NCI-H446 treated with DMSO at 0.1 percent for 48 hours (cell line): Measurements from ENCODE around the gene ROPN1L.

ENCODE experiments used
- DNase-seq: peaks from one replicate; lab custom pipeline; 2025; lab: John Stamatoyannopoulos, UW

ROPN1L gene

DNA sequence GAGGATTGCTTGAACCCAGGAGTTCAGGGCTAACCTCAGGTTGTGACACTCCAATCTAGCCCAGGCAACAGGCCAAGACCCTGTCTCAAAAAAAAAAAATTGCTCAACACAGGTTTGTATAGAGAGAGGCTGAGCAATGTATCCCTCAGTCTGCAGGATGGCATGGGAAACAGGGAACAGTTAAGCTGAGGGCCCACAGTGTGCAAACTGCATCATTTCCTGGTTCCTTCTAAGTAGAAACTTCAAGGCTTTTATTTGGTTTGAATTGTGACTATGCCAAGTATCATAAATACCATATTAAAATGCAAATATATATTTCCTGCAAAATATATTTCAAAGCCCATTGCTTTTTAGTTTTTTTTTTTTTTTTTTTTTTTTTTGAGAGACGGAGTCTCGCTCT is 13.7 kb upstream of the ROPN1L start:
- no peak for DNase-seq

- no peak for DNase-seq
Observed at GRCh38 chr5:10431415-10431814, 10.3 kb upstream of the ROPN1L start.

DNA sequence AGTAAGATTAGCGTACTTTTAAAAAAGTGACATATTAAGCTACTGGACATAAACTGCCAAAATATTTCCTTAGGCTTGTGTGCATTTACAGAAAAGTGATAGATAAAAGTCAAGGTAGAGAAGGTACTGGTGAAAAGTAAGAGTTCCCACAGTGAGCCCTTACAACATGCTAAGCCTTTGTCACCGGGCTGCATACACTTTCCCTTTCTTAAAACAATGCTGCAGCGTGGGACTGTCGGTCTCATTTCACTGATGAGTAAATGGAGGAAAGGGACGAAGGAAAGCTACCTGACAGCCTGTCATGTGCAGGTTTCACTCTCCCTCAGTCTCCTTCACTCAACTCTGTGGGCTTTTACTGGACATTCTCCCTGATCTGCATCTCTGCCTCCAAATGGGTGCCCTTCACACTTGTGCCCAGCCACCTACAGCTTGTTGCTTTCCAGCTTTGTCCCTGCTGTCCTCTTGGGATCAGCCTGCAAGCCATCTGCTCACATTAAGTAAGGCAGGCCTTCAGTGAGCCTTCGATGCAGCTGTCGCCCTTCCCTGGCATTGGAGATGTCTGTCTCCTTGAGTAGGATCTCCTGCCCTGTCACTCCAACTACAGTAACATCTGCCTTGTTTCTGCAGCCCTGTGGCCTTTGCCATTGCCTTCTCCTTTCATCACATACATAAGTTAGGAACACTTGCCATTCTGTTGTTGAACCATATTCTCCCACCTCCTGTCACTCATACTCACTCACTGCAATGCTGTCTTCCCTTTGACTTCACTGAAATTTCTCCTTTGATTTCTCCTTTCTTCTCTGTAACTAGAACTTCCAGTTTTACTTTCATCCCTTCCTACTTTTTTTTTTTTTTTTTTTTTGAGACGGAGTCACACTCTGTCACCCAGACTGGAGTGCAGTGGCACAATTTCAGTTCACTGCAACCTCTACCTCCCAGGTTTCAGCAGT is 9.3 kb upstream of the ROPN1L start:
- no peak for DNase-seq

DNA sequence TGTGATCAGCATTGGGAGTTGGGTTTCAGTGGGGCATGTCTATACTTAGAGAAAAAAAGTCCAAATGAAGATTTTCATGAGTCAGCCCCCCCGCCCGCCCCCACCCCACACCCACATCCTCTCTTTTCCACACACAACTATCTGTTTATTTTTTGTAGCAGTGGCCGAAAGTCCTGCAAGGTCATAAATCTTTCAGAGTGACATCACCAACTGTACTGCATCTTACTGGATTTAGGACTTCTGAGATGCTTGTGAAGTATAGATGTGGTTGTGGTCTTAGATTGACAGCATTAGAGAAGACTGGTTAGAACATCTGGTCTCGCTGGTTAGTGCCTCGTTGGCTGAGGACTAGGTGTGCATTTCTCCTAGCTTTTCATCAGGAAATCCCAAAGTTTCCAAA is 7.3 kb upstream of the ROPN1L start:
- DNase-seq, result no peak

- DNase-seq, result no peak
Observed at GRCh38 chr5:10438301-10438700, 3.4 kb upstream of the ROPN1L start.

DNA sequence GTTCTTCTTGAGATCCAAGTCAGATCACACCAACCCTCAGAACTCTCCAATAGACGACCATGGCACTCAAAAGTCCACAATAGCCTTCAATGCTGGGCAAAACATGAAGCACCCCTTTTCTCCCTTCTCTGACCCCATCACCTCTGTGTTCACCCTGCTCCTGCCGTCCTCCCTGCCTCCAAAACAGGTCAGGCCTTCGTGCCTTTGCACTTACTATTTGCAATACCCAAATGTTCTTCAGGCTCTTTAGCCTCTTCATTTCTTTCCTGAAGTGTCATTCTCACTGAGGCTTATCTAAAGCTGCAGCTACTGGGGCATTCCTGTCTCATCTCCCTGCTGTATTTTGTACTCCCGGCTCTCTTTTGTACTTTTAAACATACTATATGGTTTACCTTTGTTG is 2.0 kb upstream of the ROPN1L start:
- no peak for DNase-seq

DNA sequence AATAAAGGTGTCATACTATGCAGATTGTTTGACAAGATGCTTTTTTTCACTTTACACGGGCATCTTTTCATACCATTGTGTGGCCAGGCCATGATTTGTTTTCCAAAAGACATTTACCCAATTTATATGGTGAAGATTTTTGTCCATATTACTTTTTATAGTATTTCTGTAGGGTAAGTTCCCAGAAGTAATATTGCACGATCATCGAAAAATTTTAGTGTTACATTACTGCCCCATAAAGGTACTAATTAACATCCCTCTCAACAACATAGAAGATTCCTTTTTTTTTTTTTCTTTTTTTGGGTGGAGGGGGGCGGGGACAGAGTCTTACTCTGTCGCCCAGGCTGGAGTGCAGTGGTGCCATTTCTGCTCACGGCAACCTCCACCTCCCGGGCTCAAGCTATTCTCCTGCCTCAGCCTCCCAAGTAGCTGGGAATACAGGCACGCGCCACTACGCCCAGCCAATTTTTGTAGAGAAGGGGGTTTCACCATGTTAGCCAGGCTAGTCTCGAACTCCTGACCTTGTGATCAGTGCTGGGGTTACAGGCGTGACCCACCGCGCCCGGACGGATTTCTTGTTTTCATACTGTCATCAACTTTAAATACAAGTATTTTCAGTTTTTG is 1.2 kb upstream of the ROPN1L start:
- DNase-seq, result no peak

- no peak for DNase-seq
Observed at GRCh38 chr5:10441992-10442435, 335 bp downstream of the ROPN1L start.

GRCh38 chr5:10442576-10442975 is 897 bp downstream of the ROPN1L start:
- DNase-seq, result no peak

DNA sequence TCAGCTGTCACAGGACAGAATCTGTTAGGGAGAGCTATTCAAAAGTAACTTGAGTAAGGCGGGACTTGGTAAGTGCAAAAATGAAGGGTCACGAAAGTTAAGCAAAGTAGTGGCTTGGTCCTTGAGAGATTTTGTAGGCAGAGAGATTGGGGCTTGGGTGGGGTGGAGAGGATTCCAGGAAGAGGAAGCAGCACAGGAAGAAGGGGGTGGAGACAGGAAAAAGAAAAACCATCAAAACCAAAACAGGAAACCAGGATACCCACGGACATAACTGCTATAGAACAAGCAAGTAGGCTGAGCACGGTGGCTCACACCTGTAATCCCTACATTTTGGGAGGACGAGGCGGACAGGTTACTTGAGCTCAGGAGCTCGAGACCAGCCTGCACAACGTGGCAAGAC is 3.7 kb downstream of the ROPN1L start:
- DNase-seq, result no peak

DNA sequence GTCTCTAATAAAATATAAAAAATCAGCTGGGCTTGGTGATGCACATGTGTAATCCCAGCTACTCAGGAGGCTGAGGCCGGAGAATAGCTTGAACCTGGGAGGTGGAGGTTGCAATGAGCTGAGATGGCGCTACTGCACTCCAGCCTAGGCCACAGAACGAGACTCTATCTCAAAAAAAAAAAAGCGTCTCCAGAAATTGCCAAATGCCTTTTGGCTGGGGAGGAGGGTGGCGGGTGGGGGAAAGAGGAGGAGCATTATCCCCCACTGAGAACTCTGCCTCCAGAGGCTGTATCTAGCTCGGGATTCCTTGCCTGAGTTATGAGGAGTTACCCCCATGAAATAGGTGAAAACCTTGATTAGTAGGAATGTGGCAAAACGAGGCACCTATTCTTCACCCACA is 4.8 kb downstream of the ROPN1L start:
- no peak for DNase-seq

- no peak for DNase-seq
Observed at GRCh38 chr5:10447041-10447440, 5.4 kb downstream of the ROPN1L start.

DNA sequence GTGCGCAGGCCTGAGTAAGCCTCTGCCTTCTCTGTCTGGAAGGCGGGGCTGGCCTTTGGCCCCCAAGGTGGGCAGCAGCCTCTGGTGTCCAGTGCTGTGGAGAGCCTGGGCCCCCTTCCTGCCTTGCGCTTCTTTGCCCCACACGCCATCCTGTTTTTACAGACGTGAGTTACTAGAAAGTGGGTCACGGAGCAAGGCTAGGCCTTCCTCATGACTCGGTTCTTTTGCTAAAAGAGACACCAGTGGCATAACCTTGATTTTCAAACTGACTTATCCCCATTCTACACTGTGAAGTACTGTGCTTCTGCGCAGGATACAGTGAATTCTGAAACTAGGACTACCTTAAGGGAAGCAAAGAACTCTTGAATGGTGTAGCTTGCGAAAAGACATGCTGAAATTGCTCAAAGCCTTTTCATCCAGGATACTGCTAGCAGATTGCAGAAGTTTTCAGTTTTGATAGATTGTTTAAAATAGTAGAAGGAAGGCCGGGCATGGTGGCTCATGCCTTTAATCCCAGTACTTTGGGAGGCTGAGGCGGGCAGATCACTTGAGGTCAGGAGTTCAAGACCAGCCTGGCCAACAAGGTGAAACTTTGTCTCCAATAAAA is 7.2 kb downstream of the ROPN1L start:
- DNase-seq, result no peak

DNA sequence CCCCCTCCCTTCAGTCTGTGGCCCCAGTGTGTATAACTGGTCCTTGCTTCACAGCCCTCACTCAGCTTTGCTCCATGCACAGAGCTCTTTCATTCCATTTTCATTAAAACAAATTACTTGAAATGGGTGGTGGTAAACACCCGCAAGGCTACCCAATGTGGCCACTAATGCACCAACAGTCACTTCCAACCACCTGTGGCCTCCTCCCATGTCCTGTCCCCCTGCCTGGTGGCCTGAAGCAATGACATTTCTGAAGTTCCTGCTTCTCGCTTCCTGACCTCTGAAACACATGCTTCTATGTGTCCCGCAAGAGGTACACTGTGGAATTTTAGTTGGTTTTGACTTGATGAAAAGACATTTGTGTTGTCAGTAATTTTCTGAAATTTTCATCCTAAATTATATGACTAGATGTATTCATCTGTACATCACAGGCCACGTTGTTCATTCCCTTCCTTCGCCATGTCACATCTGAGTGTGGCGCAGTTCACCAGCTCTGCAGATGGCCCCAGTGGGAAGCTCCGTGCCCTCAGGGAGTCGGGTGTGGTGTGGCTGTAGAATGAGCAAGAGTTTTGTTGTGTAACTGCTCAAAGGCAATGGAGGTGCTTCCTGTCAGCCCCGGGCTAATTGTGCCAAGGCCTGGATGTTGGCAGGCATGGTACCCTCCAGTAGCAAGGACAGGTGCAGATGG is 9.6 kb downstream of the ROPN1L start:
- DNase-seq, result no peak

DNA sequence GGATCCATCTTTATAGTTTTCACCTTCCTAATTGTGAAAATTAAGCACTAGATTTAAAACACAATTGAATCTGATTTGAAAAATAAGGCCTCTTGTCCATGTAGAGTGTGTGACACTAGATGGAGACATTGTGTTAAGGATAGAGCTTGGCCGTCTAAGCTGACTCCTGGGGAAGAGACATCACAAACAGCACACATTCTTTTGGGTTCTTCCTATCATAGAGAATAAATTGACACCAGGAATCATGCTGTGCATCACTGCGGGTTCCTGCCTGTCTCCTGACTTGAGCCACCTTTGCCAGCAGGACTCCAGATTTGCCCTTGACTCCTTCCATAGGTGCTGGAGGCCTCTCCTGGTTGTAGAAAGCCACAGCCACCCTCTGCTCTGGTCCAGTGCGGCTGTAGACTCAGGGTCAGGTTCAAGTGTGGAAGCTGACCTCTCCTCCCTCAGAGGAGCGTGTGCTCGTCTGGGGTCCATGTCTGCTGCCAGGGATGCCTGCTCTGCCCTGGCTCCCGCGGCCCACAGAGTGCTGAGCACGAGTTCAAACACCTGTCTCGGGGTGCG is 11.2 kb downstream of the ROPN1L start:
- DNase-seq, result peak; percentile 88

- DNase-seq, result no peak
Observed at GRCh38 chr5:10453545-10453944, 11.9 kb downstream of the ROPN1L start.

DNA sequence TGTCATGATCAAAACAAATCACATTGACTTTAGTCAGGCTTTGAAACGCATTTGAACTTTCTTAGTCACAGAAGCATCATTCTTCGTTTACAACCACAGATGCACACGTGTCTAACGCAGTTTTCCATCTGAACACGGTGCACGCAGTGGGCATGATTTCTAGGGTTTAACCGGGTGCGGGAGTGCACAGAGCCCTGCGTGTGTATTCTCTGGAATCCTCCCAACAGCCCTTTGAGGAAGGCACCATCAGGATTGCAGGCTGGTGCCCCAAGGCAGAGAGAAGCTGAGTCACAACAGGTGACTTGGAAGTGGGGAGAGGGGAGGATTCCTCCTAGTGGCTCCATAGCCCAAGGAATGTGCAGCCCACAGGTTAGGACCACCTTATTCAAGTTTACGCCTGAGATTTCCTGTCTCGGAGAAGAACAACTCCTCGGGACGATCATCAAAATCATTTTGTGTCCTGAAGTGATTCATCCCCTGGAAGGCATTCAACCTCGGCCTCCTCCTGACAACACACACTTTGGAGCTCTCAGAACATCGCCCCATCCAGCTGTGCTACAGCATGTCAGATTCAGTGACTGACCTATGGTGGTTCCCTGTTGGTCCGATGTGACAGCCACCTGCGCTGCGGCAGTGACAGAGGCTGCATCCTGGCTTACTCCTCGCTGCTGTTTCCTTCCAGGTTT is 13.1 kb downstream of the ROPN1L start:
- no peak for DNase-seq

GRCh38 chr5:10455277-10455670 is 13.6 kb downstream of the ROPN1L start:
- no peak for DNase-seq

DNA sequence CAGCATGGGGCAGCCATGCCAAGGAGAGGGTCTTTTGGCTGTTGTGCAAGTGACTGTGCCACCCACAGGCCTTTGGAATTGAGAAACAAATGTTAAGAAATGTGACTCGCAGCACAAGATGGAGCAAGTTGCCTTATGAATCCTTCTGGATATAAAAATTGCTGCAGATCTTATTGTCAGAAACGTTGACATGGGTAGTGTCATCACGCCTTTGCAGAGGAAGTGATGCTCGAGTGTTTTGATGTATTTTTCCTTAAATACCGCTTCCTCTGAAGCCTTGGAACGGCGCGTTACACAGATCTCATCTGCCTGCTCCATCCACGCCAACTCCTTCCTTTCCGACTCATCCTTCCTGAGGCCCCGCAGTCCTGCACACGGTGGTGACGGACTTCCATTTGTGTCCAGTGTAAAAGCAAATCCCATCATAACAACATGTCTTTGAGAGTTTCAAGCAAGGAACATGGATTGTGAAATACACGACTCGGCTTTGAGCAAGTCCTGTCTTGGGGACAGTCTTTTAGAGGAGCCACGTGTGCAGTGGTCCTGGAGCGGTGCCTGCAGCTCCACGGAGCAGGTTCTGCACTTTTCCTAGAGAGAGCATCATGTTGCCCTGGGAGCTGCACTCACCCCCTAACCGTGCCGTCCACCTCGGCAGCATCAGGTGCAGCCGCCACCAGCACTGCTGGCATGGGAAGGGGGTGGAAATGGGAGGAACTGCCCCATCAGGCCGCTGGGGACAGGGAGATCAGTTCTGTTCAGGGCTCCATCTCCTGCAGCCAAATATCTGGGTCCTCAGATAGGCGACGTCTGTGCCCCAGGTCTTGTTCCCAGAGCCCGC is 15.1 kb downstream of the ROPN1L start:
- no peak for DNase-seq
